HepG2 (cell line): Measurements from ENCODE around the gene PPCDC. TPM values are rescaled to one million over a fixed set of nuclear protein-coding genes. Genes with fewer than 3 reads are reported as not detected.

Source experiments
- CREBL2 ChIP-seq: sonication (generic); formaldehyde crosslinking; IDR thresholded peaks from 2 replicates; pipeline ENCODE4 v1.8.1; 2023; ENCODE audit warnings: missing genetic modification reagents, mild to moderate bottlenecking, borderline replicate concordance
- FOXA1 ChIP-seq, 2 experiments: fragments of 450-650 bp in 1 of 2; sonication (generic) in 1 of 2; formaldehyde crosslinking in 1 of 2; IDR thresholded peaks; 2 replicates each; pipeline versions ENCODE4 v1.4.0 to v1.6.1; 2016 to 2020; ENCODE audit warnings: missing genetic modification reagents in 1 of 2
- FOXC1 ChIP-seq: sonication (generic); formaldehyde crosslinking; IDR thresholded peaks from 2 replicates; pipeline ENCODE4 v1.8.0; 2022; ENCODE audit warnings: mild to moderate bottlenecking, missing genetic modification reagents, borderline replicate concordance
- KDM2A ChIP-seq: sonication (generic); formaldehyde crosslinking; IDR thresholded peaks from 2 replicates; pipeline ENCODE4 v1.4.0; 2020; ENCODE audit warnings: low read depth, missing genetic modification reagents, borderline replicate concordance
- MED8 ChIP-seq: sonication (generic); formaldehyde crosslinking; IDR thresholded peaks from 2 replicates; pipeline ENCODE4 v1.8.1; 2023; ENCODE audit warnings: mild to moderate bottlenecking, missing genetic modification reagents; ENCODE audit not compliant: insufficient replicate concordance
- MTA3 ChIP-seq: sonication (generic); formaldehyde crosslinking; IDR thresholded peaks from 2 replicates; pipeline ENCODE4 v1.4.0; 2020; ENCODE audit warnings: missing genetic modification reagents
- NBN ChIP-seq: fragments of 450-650 bp; conservative IDR thresholded peaks from 2 replicates; pipeline ENCODE4 v1.6.1; 2017
- NCOR1 ChIP-seq: fragments of 200-600 bp; sonication (generic); IDR thresholded peaks from 2 replicates; pipeline ENCODE4 v1.7.0; 2017; ENCODE audit warnings: antibody characterized with exemption, low read length, borderline replicate concordance
- RXRA ChIP-seq: sonication (generic); formaldehyde crosslinking; IDR thresholded peaks from 2 replicates; pipeline ENCODE4 v1.5.1; 2020; ENCODE audit warnings: missing genetic modification reagents
- SAFB2 ChIP-seq: sonication (generic); formaldehyde crosslinking; IDR thresholded peaks from 2 replicates; pipeline ENCODE4 v1.5.1; 2020; ENCODE audit warnings: missing genetic modification reagents, low read depth, mild to moderate bottlenecking, borderline replicate concordance
- ZNF124 ChIP-seq: sonication (generic); formaldehyde crosslinking; IDR thresholded peaks from 2 replicates; pipeline ENCODE4 v1.4.0; 2020; ENCODE audit warnings: missing genetic modification reagents
- ZNF276 ChIP-seq: sonication (generic); formaldehyde crosslinking; IDR thresholded peaks from 2 replicates; pipeline ENCODE4 v1.4.0; 2020; ENCODE audit warnings: mild to moderate bottlenecking, low read depth, missing genetic modification reagents
- ZNF280B ChIP-seq: sonication (generic); formaldehyde crosslinking; IDR thresholded peaks from 2 replicates; pipeline ENCODE4 v1.5.0; 2020; ENCODE audit warnings: missing genetic modification reagents, mild to moderate bottlenecking, borderline replicate concordance
- ZNF407 ChIP-seq: sonication (generic); formaldehyde crosslinking; IDR thresholded peaks from one replicate; pipeline ENCODE4 v1.5.1; 2020; ENCODE audit warnings: mild to moderate bottlenecking, missing genetic modification reagents; ENCODE audit errors: not compliant biosample characterization
- polyA plus RNA-seq, 8 experiments: library from polyadenylated mRNA; depleted of rRNA in 3 of 8; stranded (reverse) in 7 of 8; unstranded in 1 of 8; fragments of >200 nt; fragmentation: Illumina TruSeq in 4 of 8; extraction: Trizol in 4 of 8; gene quantifications; 2 replicates each; pipeline versions ENCODE4 v1.2.1 to v1.2.3, GENCODE V29; 2011 to 2016; ENCODE audit warnings: low read depth in 4 of 8, missing spikeins in 1 of 8, mixed read lengths in 1 of 8; ENCODE audit not compliant: insufficient read depth in 1 of 8
- total RNA-seq, 5 experiments: library from RNA; depleted of rRNA; stranded (reverse); fragments of >200 nt; fragmentation: Illumina TruSeq; extraction: Trizol; gene quantifications; 2 replicates each; pipeline ENCODE4 v1.2.3, GENCODE V29; 2016; ENCODE audit warnings: low read depth in 1 of 5

PPCDC gene
- total and polyA plus RNA-seq, 2 of the 13 experiments (the other 11 are each of a cell fraction or from before 2014, with no cell fraction given), result 12.3 to 12.8 TPM

GRCh38 chr15:75023181-75023871, at the start of gene PPCDC (continued):
- TF ChIP-seq ZNF407 (CRISPR knock-in tag) (peak; percentile 67), NCOR1 (no peak), NBN (no peak), SAFB2 (CRISPR knock-in tag) (0 out of 2 replicates have a peak, but pooled peaks have one; percentile 42), ZNF124 (CRISPR knock-in tag) (peak; percentile 86; the same call in 1 of the 2 replicates), CREBL2 (peak; percentile 41; the same call in 1 of the 2 replicates), MTA3 (CRISPR knock-in tag) (no peak), KDM2A (CRISPR knock-in tag) (peak; percentile 91; the same call in 1 of the 2 replicates), FOXA1 (IDR thresholded peaks at IDR 0.05) (no peak), FOXA1 (CRISPR knock-in tag; IDR thresholded peaks at IDR 0.05) (peak; percentile 34; the same call in 1 of the 2 replicates), MED8 (CRISPR knock-in tag) (peak; percentile 22), FOXC1 (CRISPR knock-in tag) (no peak), ZNF280B (CRISPR knock-in tag) (peak; percentile 97), RXRA (CRISPR knock-in tag) (peak; percentile 61; the same call in 1 of the 2 replicates), ZNF276 (CRISPR knock-in tag) (peak; percentile 34; the same call in 1 of the 2 replicates)
